Stomach (tissue), 4 donors: ENCODE measurements around the gene UBE2V1.

Experiments used
- EP300 ChIP-seq: sonication (generic); formaldehyde crosslinking; IDR thresholded peaks from one replicate; pipeline ENCODE4 v1.6.1; 2017; ENCODE audit warnings: antibody characterized with exemption
- POLR2A ChIP-seq, 4 donors: fragments of 450-650 bp; IDR thresholded peaks; one replicate each; pipeline ENCODE4 v1.6.1; 2016; ENCODE audit warnings: antibody characterized with exemption in 4 of 4, control low read depth in 2 of 4, mild to moderate bottlenecking in 1 of 4, moderate library complexity in 1 of 4
- POLR2AphosphoS5 ChIP-seq, 3 donors: sonication (generic); formaldehyde crosslinking; IDR thresholded peaks; one replicate each; pipeline ENCODE4 v1.6.1; 2016; ENCODE audit warnings: antibody characterized with exemption in 3 of 3
- TF ChIP-seq, protein P1 (sequence below), 7 experiments: fragments of 450-650 bp in 4 of 7; fragments of 200-600 bp in 3 of 7; sonication (generic) in 3 of 7; IDR thresholded peaks; one replicate each; pipeline ENCODE4 v1.5.1; 2016 to 2019; ENCODE audit warnings: antibody characterized with exemption in 7 of 7, control low read depth in 2 of 7, mild to moderate bottlenecking in 1 of 7

DNA sequence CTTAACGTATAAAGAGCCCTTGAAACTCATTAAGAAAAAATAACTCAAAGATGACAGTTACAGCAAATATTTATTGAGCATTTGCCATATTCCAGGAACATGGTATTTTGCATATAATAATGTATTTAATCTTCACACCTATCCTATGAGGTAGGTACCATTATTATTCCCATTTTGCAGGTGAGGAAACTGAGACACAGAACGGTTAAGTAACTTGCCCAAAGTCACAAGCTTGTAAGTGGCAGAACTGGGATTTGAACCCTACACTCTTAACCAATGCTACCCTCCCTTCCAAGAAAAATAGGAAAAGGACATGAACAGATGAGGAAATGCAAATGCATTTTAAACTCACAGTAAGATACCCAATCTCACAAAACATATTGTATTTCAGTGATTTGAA, 5.3 kb upstream of the UBE2V1 start:
- TF ChIP-seq, protein P1, sequence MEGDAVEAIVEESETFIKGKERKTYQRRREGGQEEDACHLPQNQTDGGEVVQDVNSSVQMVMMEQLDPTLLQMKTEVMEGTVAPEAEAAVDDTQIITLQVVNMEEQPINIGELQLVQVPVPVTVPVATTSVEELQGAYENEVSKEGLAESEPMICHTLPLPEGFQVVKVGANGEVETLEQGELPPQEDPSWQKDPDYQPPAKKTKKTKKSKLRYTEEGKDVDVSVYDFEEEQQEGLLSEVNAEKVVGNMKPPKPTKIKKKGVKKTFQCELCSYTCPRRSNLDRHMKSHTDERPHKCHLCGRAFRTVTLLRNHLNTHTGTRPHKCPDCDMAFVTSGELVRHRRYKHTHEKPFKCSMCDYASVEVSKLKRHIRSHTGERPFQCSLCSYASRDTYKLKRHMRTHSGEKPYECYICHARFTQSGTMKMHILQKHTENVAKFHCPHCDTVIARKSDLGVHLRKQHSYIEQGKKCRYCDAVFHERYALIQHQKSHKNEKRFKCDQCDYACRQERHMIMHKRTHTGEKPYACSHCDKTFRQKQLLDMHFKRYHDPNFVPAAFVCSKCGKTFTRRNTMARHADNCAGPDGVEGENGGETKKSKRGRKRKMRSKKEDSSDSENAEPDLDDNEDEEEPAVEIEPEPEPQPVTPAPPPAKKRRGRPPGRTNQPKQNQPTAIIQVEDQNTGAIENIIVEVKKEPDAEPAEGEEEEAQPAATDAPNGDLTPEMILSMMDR (IDR thresholded peaks at IDR 0.05) = no peak
- TF ChIP-seq POLR2AphosphoS5 (IDR thresholded peaks at IDR 0.05) (no peak), POLR2A (IDR thresholded peaks at IDR 0.05) (no peak), EP300 (no peak)
